OCI-LY7 (cell line): Measurements from ENCODE around the gene CDY1.
"Not testable (repeated sequence)": the region's sequence is repeated elsewhere in the genome, so short reads cannot be mapped to it uniquely, and the experiment has no call there.

Experiments
- CTCF ChIP-seq: fragments of 200-600 bp; sonication (generic); conservative IDR thresholded peaks from 2 replicates; pipeline ENCODE4 v1.5.1; 2014; ENCODE audit warnings: mild to moderate bottlenecking, antibody characterized with exemption, low read length, moderate library complexity, mixed read lengths
- EZH2phosphoT487 ChIP-seq: fragments of 200-600 bp; sonication (generic); IDR thresholded peaks from 2 replicates; pipeline ENCODE4 v1.6.1; 2018; ENCODE audit warnings: low read depth, borderline replicate concordance, mild to moderate bottlenecking, mixed run types, antibody characterized with exemption, low read length, moderate library complexity, mixed read lengths

- not testable (repeated sequence) for TF ChIP-seq CTCF, EZH2phosphoT487
These were observed 28.6 kb upstream of the CDY1 start for GRCh38 chrY:25593336-25593735.
